NB4 (cell line): ENCODE measurements around the gene CALN1.
"Not testable (repeated sequence)": the region's sequence is repeated elsewhere in the genome, so short reads cannot be mapped to it uniquely, and the experiment has no call there.

Experiments
- POLR2A ChIP-seq: IDR thresholded peaks from 2 replicates; pipeline ENCODE4 v1.6.1; 2011; ENCODE audit warnings: mild to moderate bottlenecking; ENCODE audit not compliant: insufficient read length; ENCODE audit errors: extremely low read depth
- TF ChIP-seq, protein P1 (sequence below): IDR thresholded peaks from one replicate; pipeline ENCODE4 v1.5.1; 2012; ENCODE audit warnings: low read depth, low read length

DNA sequence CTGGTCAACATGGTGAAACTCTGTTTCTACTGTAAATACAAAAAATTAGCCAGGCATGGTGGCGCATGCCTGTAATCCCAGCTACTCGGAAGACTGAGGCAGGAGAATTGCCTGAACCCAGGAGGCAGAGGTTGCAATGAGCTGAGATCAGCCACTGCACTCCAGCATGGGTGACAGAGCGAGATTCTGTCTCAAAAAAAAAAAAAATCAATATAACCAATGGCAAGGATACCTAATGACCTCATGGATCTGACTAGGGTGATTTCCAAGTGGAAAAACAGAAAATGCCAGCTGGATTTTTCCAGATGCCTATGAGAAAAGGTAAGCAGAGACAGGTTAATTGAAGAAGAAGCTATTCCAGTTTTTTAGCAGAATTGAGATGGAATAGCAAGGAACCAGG, 68.8 kb downstream of the CALN1 start:
- TF ChIP-seq, protein P1, sequence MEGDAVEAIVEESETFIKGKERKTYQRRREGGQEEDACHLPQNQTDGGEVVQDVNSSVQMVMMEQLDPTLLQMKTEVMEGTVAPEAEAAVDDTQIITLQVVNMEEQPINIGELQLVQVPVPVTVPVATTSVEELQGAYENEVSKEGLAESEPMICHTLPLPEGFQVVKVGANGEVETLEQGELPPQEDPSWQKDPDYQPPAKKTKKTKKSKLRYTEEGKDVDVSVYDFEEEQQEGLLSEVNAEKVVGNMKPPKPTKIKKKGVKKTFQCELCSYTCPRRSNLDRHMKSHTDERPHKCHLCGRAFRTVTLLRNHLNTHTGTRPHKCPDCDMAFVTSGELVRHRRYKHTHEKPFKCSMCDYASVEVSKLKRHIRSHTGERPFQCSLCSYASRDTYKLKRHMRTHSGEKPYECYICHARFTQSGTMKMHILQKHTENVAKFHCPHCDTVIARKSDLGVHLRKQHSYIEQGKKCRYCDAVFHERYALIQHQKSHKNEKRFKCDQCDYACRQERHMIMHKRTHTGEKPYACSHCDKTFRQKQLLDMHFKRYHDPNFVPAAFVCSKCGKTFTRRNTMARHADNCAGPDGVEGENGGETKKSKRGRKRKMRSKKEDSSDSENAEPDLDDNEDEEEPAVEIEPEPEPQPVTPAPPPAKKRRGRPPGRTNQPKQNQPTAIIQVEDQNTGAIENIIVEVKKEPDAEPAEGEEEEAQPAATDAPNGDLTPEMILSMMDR: not testable (repeated sequence)
- TF ChIP-seq POLR2A: not testable (repeated sequence)
